ENCODE measurements around the gene SPINK4.

Gene SPINK4

DNA sequence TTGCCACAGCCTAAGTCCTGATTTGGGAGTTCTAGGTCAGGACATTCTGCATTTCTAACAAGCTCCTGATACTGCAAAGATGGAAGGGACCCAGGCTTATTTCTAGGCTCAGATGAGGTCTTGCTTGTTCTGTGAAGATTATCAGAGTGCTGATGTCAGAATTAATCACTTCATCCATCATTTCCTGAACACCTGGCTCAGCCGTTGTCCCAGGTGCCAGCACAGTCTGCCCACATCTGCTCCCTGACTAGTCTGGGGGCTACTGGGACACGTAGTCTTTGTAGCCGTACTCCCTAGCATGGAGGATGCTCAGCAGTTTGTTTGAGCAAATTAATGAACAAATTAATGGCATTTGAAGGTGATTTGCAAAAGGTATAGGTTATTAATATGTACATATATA, 17.9 kb upstream of the SPINK4 start:
- ATAC-seq (no peak), DNase-seq (no peak)
- H3K27ac Mint-ChIP-seq = no peak overlapping the region
- no peaks in the 10 kb centered on the region for H3K27me3 Mint-ChIP-seq
- no peaks in the 10 kb centered on the region for H3K9me3 Mint-ChIP-seq
- no peak overlapping the region for H3K4me3 Mint-ChIP-seq
- peaks cover 18% of the 10 kb centered on the region for H3K4me1 Mint-ChIP-seq
- no peaks in the 10 kb centered on the region for H3K36me3 Mint-ChIP-seq (ENCODE audit: low read depth)

DNA sequence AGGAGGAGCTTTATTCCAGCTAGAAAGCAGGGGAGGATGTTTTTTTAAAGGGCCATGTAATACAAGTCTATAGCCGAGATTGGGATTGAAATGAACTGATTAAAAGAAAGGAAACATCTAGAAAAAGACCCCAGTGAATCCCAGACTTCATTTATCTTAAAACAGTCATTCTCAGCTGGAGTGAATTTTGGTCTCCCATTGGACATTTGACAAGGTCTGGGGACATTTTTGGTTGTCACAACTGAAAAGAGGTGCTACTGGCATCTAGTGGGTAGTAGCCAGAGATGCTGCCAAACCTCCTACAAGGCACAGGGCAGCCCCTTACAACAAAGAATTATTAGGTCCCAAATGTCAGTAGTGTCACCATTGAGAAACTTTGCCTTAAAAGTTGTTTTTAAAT, 16.3 kb upstream of the SPINK4 start:
- DNase-seq = no peak
- Mint-ChIP-seq H3K36me3 (ENCODE audit: low read depth) (no peaks in the 10 kb centered on the region), H3K27ac (no peak overlapping the region), H3K4me1 (peaks cover 20% of the 10 kb centered on the region), H3K4me3 (no peak overlapping the region), H3K27me3 (no peaks in the 10 kb centered on the region), H3K9me3 (no peaks in the 10 kb centered on the region)
- no peak for ATAC-seq

DNA sequence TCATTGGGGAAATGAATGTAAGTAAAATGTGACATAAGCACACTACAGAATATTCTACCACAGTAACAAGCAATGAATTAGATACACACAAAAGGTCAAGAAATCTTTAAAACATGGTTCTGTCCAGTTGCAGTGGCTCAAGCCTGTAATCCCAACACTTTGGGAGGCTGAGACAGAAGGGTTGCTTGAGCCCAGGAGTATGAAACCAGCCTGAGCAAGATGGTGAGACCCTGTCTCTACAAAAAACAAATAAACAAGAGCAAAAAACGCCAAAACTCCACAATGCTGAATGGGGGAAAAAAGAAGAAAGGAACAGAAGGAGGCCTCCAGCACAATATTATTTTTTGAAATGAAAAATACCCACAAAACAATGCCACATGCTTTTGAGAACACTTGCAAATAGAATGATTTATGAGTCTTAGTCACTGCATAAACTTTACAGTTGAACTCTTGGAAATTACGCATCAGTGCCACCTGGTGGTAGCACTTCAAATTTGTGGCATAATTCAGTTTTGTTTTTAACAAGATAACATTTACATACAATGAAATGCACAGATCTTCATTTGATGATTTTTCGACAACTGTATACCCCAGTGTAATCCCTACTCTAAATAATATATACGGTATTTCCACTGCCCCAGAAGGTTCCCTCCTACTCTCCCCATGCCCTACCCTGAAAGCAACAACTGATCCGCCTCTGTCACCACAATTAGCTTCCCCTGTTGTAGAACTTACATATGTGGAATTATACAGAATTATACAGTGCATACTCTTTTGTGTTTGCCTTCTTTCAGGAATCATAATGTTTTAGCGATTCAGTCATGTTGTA, 14.4 kb upstream of the SPINK4 start:
- no peaks in the 10 kb centered on the region for H3K36me3 Mint-ChIP-seq (ENCODE audit: low read depth)
- H3K4me3 Mint-ChIP-seq = no peak overlapping the region
- H3K27ac Mint-ChIP-seq = no peak overlapping the region
- H3K9me3 Mint-ChIP-seq = no peaks in the 10 kb centered on the region
- DNase-seq = peak; percentile 76
- peak; percentile 34 for ATAC-seq
- H3K27me3 Mint-ChIP-seq = no peaks in the 10 kb centered on the region
- peaks cover 20% of the 10 kb centered on the region for H3K4me1 Mint-ChIP-seq

DNA sequence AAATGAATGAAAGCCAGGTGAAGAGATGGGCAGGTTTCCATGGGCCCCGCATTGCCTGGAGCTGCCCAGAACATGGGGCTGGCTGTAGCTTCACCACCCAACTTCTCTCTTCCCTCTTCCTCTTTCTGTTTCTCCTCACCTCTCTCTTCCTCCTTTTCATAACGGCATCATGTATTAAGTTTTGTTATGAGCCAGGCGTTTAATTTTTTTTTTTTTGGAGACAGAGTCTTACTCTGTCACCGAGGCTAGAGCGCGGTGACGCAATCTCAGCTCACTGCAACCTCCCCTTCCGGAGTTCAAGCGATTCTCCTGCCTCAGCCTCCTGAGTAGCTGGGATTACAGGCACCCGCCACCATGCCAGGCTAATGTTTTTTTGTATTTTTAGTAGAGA, 13.0 kb upstream of the SPINK4 start:
- no peak for DNase-seq
- Mint-ChIP-seq H3K27ac (peak overlapping the region; percentile 40), H3K4me1 (peaks cover 17% of the 10 kb centered on the region), H3K9me3 (no peaks in the 10 kb centered on the region), H3K4me3 (no peak overlapping the region), H3K27me3 (no peaks in the 10 kb centered on the region), H3K36me3 (ENCODE audit: low read depth) (no peaks in the 10 kb centered on the region)
- peak; percentile 18 for ATAC-seq

DNA sequence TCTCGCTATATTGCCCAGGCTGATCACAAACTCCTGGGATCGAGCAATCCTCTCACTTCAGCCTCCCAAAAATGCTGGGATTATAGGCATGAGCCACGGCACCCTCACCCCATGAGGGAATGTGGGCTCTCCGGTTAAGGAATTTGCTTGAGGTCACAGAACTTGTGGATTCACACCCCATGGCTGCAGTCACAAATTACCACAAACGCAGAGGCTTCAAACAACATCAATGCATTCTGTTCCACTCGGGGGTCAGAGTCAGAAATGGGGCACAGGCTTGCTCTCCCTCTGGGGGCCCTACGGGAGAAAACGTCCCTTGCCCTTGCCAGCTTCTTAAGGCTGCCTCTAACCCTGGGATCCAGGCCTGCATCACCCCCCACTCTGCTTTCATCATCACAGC, 12.2 kb upstream of the SPINK4 start:
- no peaks in the 10 kb centered on the region for H3K27me3 Mint-ChIP-seq
- no peak overlapping the region for H3K4me3 Mint-ChIP-seq
- H3K27ac Mint-ChIP-seq = no peak overlapping the region
- no peak for DNase-seq
- H3K9me3 Mint-ChIP-seq = no peaks in the 10 kb centered on the region
- H3K4me1 Mint-ChIP-seq = peaks cover 17% of the 10 kb centered on the region
- no peak for ATAC-seq
- H3K36me3 Mint-ChIP-seq (ENCODE audit: low read depth) = no peaks in the 10 kb centered on the region

DNA sequence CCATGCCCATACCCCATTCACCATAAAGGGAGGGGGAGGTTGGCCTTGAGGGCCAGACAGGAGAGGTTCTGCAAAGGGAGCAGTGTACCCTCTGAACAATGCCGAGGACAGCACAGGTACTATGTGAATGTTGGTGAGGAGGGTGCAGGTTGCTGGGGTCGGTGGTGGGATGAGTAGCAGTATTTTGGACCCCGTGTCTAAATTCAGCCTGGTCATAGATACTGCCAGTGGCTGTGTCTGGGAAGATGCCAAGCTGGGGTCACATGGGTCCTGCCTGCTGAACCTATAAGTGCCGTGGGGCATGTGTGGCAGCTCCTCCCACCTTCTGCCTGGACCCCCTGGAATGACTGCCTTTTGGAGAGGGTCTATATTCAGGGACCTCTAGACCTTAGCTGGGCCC, 11.4 kb upstream of the SPINK4 start:
- Mint-ChIP-seq H3K9me3 (no peaks in the 10 kb centered on the region), H3K27ac (no peak overlapping the region), H3K4me3 (no peak overlapping the region)

DNA sequence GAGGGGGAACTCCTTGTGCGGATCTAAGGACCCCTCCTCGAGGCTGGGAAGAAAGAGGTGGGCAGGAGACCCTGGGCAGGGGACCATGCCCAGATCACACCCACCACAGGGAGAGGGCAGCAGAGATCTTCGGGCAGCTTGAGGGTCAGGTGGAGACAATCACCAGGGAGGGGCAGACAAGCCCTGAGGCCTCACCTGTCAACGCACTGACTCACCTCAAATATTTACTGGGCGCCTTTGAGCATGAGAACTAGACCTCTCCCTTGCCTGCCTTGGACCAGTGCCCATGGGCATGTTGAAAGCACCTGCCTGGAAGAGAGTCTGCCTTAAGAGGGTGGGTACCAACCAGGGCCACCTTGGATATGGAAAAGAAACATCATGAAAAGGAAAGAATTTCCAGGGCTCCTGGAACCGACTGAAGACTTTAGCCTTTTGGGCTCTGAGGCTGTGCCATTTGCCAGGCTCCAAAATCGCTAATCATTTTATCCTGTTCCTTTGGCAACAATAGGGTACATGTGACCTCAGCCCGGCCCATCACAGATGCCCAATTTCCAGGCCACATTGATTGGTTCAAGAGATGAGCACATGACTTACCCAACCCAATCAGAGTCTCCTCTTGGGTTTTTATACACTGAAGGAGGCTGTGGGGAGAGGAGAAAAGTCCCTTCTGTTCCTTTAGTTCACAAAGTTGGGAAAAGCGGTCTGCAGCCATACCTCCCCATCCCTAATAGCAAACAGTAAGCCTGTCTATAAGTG, 10.4 kb upstream of the SPINK4 start:
- ATAC-seq = no peak
- Mint-ChIP-seq H3K4me1 (peaks cover 17% of the 10 kb centered on the region), H3K4me3 (no peak overlapping the region), H3K27me3 (no peaks in the 10 kb centered on the region), H3K36me3 (ENCODE audit: low read depth) (no peaks in the 10 kb centered on the region), H3K27ac (no peak overlapping the region), H3K9me3 (no peaks in the 10 kb centered on the region)
- no peak for DNase-seq

More for the DNA sequence above, 11.4 kb upstream of the SPINK4 start:
- ATAC-seq (no peak), DNase-seq (no peak)
- Mint-ChIP-seq H3K27me3 (no peaks in the 10 kb centered on the region), H3K36me3 (ENCODE audit: low read depth) (no peaks in the 10 kb centered on the region), H3K4me1 (peaks cover 17% of the 10 kb centered on the region)

DNA sequence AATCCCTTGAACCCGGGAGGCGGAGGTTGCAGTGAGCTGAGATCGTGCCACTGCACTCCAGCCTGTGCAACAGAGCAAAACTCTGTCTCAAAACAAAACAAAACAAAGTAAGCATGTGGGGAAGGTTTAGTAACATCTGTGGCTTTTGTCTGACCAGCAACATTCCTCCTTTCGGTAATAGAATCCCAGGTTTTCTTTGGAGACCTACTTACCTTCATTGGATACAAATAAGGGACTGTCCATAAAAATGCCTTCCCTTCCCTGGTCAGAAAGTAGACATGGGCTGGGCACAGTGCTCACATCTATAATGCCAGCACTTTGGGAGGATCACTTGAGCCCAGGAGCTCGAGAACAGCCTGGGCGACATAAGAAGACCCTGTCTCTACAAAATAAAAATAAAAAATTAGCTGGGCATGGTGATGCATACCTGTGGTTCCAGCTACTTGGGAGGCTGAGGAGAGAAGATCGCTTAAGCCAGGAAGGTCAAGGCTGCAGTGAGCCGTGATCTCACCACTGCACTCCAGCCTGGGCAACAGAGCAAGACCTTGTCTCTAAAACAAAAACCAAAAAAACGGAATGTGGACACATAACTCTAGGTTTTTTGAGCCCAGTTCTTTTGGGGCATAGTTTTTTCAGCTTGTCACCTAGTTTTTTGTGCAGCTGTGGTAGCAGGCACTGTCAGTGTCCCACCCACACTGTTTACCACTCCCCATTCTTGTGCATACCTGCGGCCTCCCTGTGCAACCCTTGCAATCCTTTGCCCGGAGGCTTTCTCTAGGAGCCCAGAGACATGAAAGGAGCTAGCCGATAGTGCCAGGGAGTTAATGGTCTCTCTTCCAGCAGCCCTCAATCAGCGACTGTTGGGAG, 9.0 kb upstream of the SPINK4 start:
- no peaks in the 10 kb centered on the region for H3K36me3 Mint-ChIP-seq (ENCODE audit: low read depth)
- H3K4me1 Mint-ChIP-seq = peaks cover 8% of the 10 kb centered on the region
- H3K27me3 Mint-ChIP-seq = peaks cover 5% of the 10 kb centered on the region
- no peak for DNase-seq
- no peaks in the 10 kb centered on the region for H3K9me3 Mint-ChIP-seq
- H3K27ac Mint-ChIP-seq = no peak overlapping the region
- no peak overlapping the region for H3K4me3 Mint-ChIP-seq
- ATAC-seq = no peak

DNA sequence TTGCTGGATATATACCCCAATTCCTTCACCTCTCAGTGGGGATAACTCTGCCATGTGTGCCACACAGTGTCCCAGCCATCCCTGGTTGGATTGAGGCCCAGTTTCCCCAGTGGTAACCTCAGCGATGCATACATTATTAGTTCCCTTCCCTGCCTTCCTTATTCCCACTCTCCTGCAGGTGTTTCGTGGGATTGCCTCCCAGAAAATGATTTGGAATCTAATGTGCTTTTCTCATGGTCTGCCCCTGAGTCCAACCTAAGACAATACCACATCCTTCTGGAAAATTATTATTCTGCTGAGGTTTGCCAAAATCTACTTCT, 8.4 kb upstream of the SPINK4 start:
- Mint-ChIP-seq H3K27ac (no peak overlapping the region), H3K4me3 (no peak overlapping the region), H3K4me1 (peaks cover 6% of the 10 kb centered on the region), H3K27me3 (peaks cover 6% of the 10 kb centered on the region), H3K9me3 (no peaks in the 10 kb centered on the region), H3K36me3 (ENCODE audit: low read depth) (no peaks in the 10 kb centered on the region)
- ATAC-seq (no peak), DNase-seq (no peak)

DNA sequence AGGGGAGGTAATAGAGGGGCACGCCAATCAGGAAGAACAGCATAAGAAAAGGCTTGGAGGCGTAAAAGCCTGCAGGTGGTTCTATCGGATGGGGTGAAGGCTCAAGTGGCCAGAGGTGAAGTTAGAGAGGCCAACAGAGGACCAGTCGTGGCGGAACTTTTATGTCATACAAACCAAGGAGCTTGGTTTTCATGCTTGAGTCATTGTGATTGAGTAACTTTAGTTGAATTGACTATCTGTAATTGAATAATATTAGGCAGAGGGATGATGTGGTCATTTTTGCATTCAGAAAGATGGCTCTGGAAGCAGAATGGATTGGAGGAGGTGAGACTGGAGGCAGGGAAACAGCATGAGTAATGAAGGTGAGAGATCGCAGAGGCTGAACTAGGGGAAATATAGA, 7.2 kb upstream of the SPINK4 start:
- H3K27me3 Mint-ChIP-seq = peaks cover 6% of the 10 kb centered on the region
- no peaks in the 10 kb centered on the region for H3K36me3 Mint-ChIP-seq (ENCODE audit: low read depth)
- no peak for ATAC-seq
- H3K4me1 Mint-ChIP-seq = no peaks in the 10 kb centered on the region
- H3K4me3 Mint-ChIP-seq = no peak overlapping the region
- DNase-seq = no peak
- no peaks in the 10 kb centered on the region for H3K9me3 Mint-ChIP-seq
- H3K27ac Mint-ChIP-seq = no peak overlapping the region

DNA sequence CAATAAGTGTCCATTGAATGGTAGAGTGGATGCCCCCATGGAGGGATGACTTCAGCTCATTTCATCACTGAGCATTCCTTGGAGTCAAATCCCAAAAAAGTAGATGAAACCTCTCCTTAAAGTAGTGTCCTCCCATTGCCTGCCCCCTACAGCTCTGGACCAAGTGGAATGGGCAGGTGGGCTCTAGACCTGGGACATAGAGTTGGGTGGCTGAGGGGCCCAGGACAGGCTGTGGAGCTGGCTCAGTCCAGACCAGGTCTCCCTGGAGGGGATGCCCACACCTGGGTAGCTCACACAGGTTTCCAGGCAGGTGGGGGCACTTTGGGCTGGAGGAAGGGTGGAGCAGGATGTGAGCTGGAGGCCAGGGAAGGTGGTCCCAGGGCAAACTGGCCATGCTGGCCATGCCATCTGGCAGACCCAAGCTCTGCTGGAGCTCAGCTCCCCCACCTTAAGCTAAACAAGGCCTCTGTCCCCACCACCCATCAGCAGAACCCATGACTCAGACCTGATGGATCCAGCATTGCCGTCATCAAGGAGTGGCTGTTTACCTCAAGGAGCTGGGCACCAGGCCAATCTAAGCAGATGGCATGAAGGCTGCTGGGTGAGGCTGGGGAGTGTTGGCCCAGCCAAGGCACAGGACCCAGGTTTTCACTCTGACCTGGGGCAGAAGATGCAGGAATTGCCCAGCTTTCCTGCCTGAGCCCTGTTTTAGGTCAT, 6.2 kb upstream of the SPINK4 start:
- Mint-ChIP-seq H3K9me3 (no peaks in the 10 kb centered on the region), H3K36me3 (ENCODE audit: low read depth) (no peaks in the 10 kb centered on the region), H3K4me1 (no peaks in the 10 kb centered on the region), H3K27me3 (peaks cover 6% of the 10 kb centered on the region), H3K4me3 (no peak overlapping the region), H3K27ac (no peak overlapping the region)
- peak; percentile 14 for ATAC-seq
- DNase-seq = no peak

DNA sequence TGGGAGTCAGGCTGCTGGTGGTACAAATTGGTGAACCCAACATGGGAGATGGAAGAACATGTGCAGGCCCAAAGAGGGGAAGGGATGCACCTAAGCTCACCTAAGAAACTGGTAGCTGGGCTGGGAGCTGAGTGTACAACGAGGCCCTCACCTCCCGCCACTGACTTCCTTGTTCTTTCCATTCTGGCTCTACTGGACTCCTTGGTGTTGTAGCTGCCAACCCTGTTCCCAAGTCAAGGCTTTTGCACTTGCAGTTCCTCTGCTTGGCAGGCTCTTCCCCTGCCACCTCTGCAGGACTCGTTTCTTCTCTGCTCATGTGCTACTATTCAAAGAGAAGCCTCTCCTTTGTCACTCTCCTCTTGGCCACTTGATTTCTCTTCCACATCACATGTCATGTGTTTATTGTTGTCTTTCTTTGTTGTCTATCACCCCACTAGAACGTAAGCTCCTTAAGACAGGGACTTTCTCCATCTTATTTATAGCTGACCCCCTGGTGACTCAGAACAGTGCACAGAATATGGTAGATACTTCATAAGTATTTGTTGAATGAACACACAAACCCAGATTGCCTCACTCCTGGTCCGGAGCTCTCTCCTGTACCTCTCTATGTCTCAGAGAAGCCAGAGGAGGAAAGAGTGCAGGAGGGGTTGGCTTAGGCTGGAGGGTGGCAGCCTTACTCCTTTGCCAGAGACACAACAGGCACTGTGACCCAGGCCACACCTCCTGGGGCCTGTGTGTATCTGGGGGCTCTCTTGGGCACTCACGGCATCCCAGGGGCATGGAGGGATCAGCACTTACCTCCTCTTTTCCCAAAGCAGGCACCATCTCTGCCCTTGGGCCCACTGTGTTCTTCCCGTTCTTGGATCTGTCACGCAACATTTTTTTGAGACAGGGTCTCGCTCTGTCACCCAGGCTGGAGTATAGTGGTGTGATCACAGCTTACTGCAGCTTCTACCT, 5.2 kb upstream of the SPINK4 start:
- Mint-ChIP-seq H3K36me3 (ENCODE audit: low read depth) (no peaks in the 10 kb centered on the region), H3K4me3 (no peak overlapping the region), H3K4me1 (no peaks in the 10 kb centered on the region), H3K27me3 (peaks cover 6% of the 10 kb centered on the region), H3K9me3 (no peaks in the 10 kb centered on the region), H3K27ac (no peak overlapping the region)
- DNase-seq (no peak), ATAC-seq (no peak)

DNA sequence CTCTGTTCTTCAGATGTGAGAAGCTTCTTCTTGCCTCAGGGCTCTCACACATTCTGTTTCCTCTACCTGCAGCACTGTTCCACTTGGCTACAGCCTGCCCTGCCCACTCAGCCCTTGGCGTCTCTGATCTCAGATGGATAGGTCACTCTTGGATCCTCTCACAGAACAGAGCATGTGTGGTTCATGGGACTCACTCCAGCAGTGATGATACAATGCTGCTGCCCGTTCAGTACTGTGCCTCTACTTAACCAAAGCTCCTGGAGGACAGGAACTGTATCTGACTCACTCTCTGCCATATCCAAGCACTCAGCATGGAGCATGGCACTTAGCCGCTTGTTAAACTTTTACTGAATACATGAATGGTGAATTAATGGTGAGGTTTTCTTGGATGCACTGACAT, 3.4 kb upstream of the SPINK4 start:
- no peak overlapping the region for H3K27ac Mint-ChIP-seq
- H3K4me3 Mint-ChIP-seq = no peak overlapping the region
- ATAC-seq = no peak
- H3K27me3 Mint-ChIP-seq = peaks cover 6% of the 10 kb centered on the region
- no peaks in the 10 kb centered on the region for H3K4me1 Mint-ChIP-seq
- no peak for DNase-seq
- no peaks in the 10 kb centered on the region for H3K9me3 Mint-ChIP-seq
- H3K36me3 Mint-ChIP-seq (ENCODE audit: low read depth) = no peaks in the 10 kb centered on the region

All from activated naive CD8-positive, alpha-beta T cell treated with anti-CD3 and anti-CD28 coated beads, Interleukin-2, amount 50 U/mL, for 24 hours (primary cell).